ENCODE data around the gene ARFGAP1.
A peak's percentile ranks its signal among the peaks of the same experiment; 100 is the strongest.
"Not testable (repeated sequence)": the region's sequence is repeated elsewhere in the genome, so short reads cannot be mapped to it uniquely, and the experiment has no call there.

Gene ARFGAP1

GRCh38 chr20:63241272-63241671 is 31.3 kb upstream of the ARFGAP1 start:
- no peak for DNase-seq (ENCODE audit: low spot score)

- DNase-seq (ENCODE audit: low spot score): no peak
Measured at GRCh38 chr20:63242736-63243135, 29.9 kb upstream of the ARFGAP1 start.

GRCh38 chr20:63243604-63244247 is 28.9 kb upstream of the ARFGAP1 start:
- no peak for DNase-seq (ENCODE audit: low spot score)

- DNase-seq (ENCODE audit: low spot score): no peak
Measured at GRCh38 chr20:63244468-63244867, 28.1 kb upstream of the ARFGAP1 start.

- DNase-seq (ENCODE audit: low spot score): no peak
Measured at GRCh38 chr20:63246490-63247288, 25.9 kb upstream of the ARFGAP1 start.

GRCh38 chr20:63247671-63248228 is 24.9 kb upstream of the ARFGAP1 start:
- DNase-seq (ENCODE audit: low spot score): no peak

GRCh38 chr20:63248835-63249591 is 23.6 kb upstream of the ARFGAP1 start:
- DNase-seq (ENCODE audit: low spot score): no peak

- no peak for DNase-seq (ENCODE audit: low spot score)
Measured at GRCh38 chr20:63249891-63250290, 22.7 kb upstream of the ARFGAP1 start.

GRCh38 chr20:63251350-63251749 is 21.3 kb upstream of the ARFGAP1 start:
- not testable (repeated sequence) for DNase-seq (ENCODE audit: low spot score)

GRCh38 chr20:63252284-63252711 is 20.3 kb upstream of the ARFGAP1 start:
- DNase-seq (ENCODE audit: low spot score): peak; percentile 56

- DNase-seq (ENCODE audit: low spot score): no peak
Measured at GRCh38 chr20:63253065-63253437, 19.6 kb upstream of the ARFGAP1 start.

GRCh38 chr20:63253438-63254231 is 19.0 kb upstream of the ARFGAP1 start:
- no peak for DNase-seq (ENCODE audit: low spot score)

GRCh38 chr20:63254232-63254605 is 18.4 kb upstream of the ARFGAP1 start, which contains the start of gene NKAIN4:
Gene NKAIN4 (minus strand): TSS chr20:63254463. CDS start chr20:63254450, 13 bp downstream.
- no peak for DNase-seq (ENCODE audit: low spot score)

- no peak for DNase-seq (ENCODE audit: low spot score)
Measured at GRCh38 chr20:63254606-63255384, 17.8 kb upstream of the ARFGAP1 start.

- no peak for DNase-seq (ENCODE audit: low spot score)
Measured at GRCh38 chr20:63255931-63256704, 16.5 kb upstream of the ARFGAP1 start.

- no peak for DNase-seq (ENCODE audit: low spot score)
Measured at GRCh38 chr20:63256954-63257353, 15.7 kb upstream of the ARFGAP1 start.

GRCh38 chr20:63257629-63258028 is 15.0 kb upstream of the ARFGAP1 start:
- DNase-seq (ENCODE audit: low spot score): no peak

- DNase-seq (ENCODE audit: low spot score): no peak
Measured at GRCh38 chr20:63258781-63259180, 13.8 kb upstream of the ARFGAP1 start.

- DNase-seq (ENCODE audit: low spot score): no peak
Measured at GRCh38 chr20:63259734-63260460, 12.7 kb upstream of the ARFGAP1 start.
